OCI-LY7 (cell line): Measurements from ENCODE around the gene VAC14. TPM values are rescaled to one million over a fixed set of nuclear protein-coding genes. Genes with fewer than 3 reads are reported as not detected.

ENCODE experiments used
- BruUV-seq: library from RNA; stranded (reverse); fragments of 400-500 nt; replicated peaks from 2 replicates; lab custom pipeline; 2021; lab: Mats Ljungman, UMichigan
- CTCF ChIA-PET: fragments of 300-600 bp; sonication (Branson Sonifier 250); formaldehyde crosslinking; loops from one replicate; lab custom pipeline; 2022; ENCODE audit warnings: antibody characterized with exemption; ENCODE audit not compliant: unreplicated experiment; lab: Charles Lee
- POLR2A ChIA-PET: fragments of 300-600 bp; sonication (Branson Sonifier 250); formaldehyde crosslinking; loops from one replicate; lab custom pipeline; 2022; ENCODE audit warnings: antibody characterized with exemption; lab: Charles Lee
- DNase-seq: peaks from one replicate; pipeline ENCODE4 v3.0.0-alpha.2; 2015; ENCODE audit warnings: low spot score
- H2AFZ ChIP-seq: fragments of 200-600 bp; sonication (generic), shearing (Covaris generic); 2 replicates; pipeline ENCODE4 v1.6.1; 2014; ENCODE audit warnings: mild to moderate bottlenecking, antibody characterized with exemption, low read length, moderate library complexity
- H3K27ac ChIP-seq: fragments of 200-600 bp; sonication (generic); 2 replicates; pipeline ENCODE4 v1.5.1; 2014; ENCODE audit warnings: mixed run types, low read depth, mild to moderate bottlenecking, moderate library complexity, low read length, inconsistent platforms; ENCODE audit not compliant: poor library complexity, severe bottlenecking
- H3K36me3 ChIP-seq: fragments of 200-600 bp; sonication (generic); 2 replicates; pipeline ENCODE4 v1.6.1; 2014; ENCODE audit warnings: mild to moderate bottlenecking, antibody characterized with exemption, low read length, moderate library complexity, mixed read lengths; ENCODE audit not compliant: insufficient read depth
- H3K4me1 ChIP-seq: fragments of 200-600 bp; sonication (generic); 2 replicates; pipeline ENCODE4 v1.5.1; 2014; ENCODE audit warnings: mild to moderate bottlenecking, low read length; ENCODE audit not compliant: insufficient read depth, poor library complexity, severe bottlenecking
- H3K4me2 ChIP-seq: fragments of 200-600 bp; sonication (generic); 2 replicates; pipeline ENCODE4 v1.6.1; 2014; ENCODE audit warnings: mild to moderate bottlenecking, low read length
- H3K4me3 ChIP-seq: fragments of 200-600 bp; sonication (generic); 2 replicates; pipeline ENCODE4 v1.5.1; 2014; ENCODE audit warnings: mild to moderate bottlenecking, low read depth, low read length; ENCODE audit not compliant: poor library complexity, severe bottlenecking
- H3K79me2 ChIP-seq: fragments of 200-600 bp; sonication (generic); 2 replicates; pipeline ENCODE4 v1.6.1; 2016; ENCODE audit warnings: low read depth, mild to moderate bottlenecking, low read length, moderate library complexity, mixed read lengths; ENCODE audit not compliant: insufficient read depth
- H3K9me2 ChIP-seq: fragments of 200-600 bp; sonication (generic); 2 replicates; pipeline ENCODE4 v1.6.1; 2016; ENCODE audit warnings: mild to moderate bottlenecking, low read length, mixed read lengths; ENCODE audit not compliant: insufficient read depth
- H3K9me3 ChIP-seq: fragments of 200-600 bp; sonication (generic); 2 replicates; pipeline ENCODE4 v1.6.1; 2014; ENCODE audit warnings: mild to moderate bottlenecking, mixed run types, low read length, mixed read lengths
- H4K20me1 ChIP-seq: fragments of 200-600 bp; sonication (generic); 2 replicates; pipeline ENCODE4 v1.6.1; 2014; ENCODE audit warnings: mild to moderate bottlenecking, antibody characterized with exemption, low read length, moderate library complexity, mixed read lengths; ENCODE audit not compliant: insufficient read depth
- EZH2phosphoT487 ChIP-seq: fragments of 200-600 bp; sonication (generic); IDR thresholded peaks from 2 replicates; pipeline ENCODE4 v1.6.1; 2018; ENCODE audit warnings: low read depth, borderline replicate concordance, mild to moderate bottlenecking, mixed run types, antibody characterized with exemption, low read length, moderate library complexity, mixed read lengths
- intact Hi-C: fragments of 100-400 bp; cut with micrococcal nuclease; formaldehyde crosslinking; loops from one replicate; pipeline ENCODE4 v1.10.0; 2022; ENCODE audit not compliant: unreplicated experiment
- total RNA-seq, 2 experiments: library from RNA; depleted of rRNA in 1 of 2; stranded (reverse); fragments of >200 nt in 1 of 2; shearing (Covaris generic) in 1 of 2; gene quantifications; 2 replicates each; pipeline ENCODE4 v1.2.3, GENCODE V29; 2014 to 2022
- TF ChIP-seq, protein P1 (sequence below): fragments of 200-600 bp; sonication (generic); conservative IDR thresholded peaks from 2 replicates; pipeline ENCODE4 v1.5.1; 2014; ENCODE audit warnings: mild to moderate bottlenecking, antibody characterized with exemption, low read length, moderate library complexity, mixed read lengths

Gene VAC14
- total RNA-seq, 2 experiments from 2014 or later = 37.6 to 43.1 TPM

DNA sequence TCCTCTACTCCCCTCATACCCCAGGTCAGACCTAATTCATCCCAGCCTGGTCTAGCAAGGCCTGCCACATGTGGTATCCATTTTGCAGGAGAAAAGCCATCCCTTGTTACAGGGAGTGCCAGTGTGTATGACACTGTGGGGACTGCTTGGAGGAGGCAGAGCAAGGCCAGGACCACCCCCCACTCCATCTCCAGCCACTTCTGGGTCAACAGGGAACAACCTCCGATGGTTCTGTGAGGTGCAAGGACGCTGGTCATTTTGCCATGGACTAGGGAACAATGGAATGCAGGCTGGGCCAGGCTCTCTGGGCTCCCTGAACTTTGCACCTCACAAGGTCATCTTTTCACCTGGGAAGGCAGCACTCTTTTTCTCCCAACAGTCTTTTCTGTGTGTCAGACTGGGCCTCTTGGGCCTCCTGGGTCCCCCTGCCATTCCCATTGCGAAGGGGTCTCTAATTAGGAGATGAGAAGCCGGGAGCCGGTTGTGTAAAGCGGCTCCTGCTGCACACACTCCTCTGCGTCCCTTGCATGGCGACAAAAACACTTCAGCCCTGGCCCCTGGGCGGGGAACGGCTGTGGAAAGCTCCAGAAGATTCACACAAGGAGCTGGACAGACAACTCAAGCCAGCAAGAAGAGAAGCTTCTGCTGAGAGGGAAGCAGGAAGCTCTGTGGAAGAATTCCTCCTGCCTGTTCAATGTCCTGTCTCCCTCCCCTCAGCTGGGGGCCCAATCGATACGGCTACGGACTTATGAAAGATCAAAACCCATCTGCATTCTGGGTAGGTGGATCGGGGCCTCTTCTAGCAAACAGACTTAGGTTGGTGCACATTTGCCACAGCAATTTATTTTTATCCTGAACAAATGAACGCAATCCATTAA lies 76.6 kb downstream of the VAC14 start:
- BruUV-seq = no TSS peak
- H4K20me1 ChIP-seq = no peaks in the 10 kb centered on the region

DNA sequence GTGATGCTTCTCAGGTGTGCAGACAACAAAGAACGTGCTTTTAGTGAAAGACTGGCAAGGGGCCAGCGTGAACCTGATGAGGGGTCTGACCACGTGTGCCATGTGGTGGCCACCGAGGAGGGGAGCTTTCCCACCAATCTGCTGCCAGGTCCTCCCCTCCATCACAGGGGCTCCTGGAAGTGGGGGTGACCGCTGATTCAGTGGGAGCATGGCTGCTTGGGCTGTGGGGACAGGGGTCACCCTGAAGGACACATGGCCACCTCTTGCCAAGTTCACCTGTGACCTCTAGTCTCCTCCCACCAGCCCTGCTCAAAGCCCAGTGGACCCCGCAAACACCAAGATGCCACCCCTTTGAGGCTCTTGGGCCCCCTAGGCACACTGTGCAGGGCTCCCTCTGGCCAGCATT lies 77.2 kb downstream of the VAC14 start:
- Histone ChIP-seq H4K20me1 (no peaks in the 10 kb centered on the region), H3K79me2 (no peaks in the 10 kb centered on the region), H3K9me2 (no peaks in the 10 kb centered on the region), H3K4me2 (no peak overlapping the region), H3K9me3 (no peaks in the 10 kb centered on the region), H3K4me3 (no peak overlapping the region), H3K27ac (no peak overlapping the region), H3K4me1 (no peaks in the 10 kb centered on the region), H2AFZ (no peak overlapping the region), H3K36me3 (peaks cover 31% of the 10 kb centered on the region)
- ChIA-PET CTCF (no interaction called here), POLR2A (no interaction called here)
- intact Hi-C loops = no loop called here
- DNase-seq = no peak
- TF ChIP-seq EZH2phosphoT487 = no peak
- TF ChIP-seq, protein P1, sequence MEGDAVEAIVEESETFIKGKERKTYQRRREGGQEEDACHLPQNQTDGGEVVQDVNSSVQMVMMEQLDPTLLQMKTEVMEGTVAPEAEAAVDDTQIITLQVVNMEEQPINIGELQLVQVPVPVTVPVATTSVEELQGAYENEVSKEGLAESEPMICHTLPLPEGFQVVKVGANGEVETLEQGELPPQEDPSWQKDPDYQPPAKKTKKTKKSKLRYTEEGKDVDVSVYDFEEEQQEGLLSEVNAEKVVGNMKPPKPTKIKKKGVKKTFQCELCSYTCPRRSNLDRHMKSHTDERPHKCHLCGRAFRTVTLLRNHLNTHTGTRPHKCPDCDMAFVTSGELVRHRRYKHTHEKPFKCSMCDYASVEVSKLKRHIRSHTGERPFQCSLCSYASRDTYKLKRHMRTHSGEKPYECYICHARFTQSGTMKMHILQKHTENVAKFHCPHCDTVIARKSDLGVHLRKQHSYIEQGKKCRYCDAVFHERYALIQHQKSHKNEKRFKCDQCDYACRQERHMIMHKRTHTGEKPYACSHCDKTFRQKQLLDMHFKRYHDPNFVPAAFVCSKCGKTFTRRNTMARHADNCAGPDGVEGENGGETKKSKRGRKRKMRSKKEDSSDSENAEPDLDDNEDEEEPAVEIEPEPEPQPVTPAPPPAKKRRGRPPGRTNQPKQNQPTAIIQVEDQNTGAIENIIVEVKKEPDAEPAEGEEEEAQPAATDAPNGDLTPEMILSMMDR = no peak
- no TSS peak for BruUV-seq

More for the DNA sequence above, 76.6 kb downstream of the VAC14 start:
- H3K27ac ChIP-seq = no peak overlapping the region
- H3K79me2 ChIP-seq = no peaks in the 10 kb centered on the region
- no peak for TF ChIP-seq EZH2phosphoT487
- TF ChIP-seq, protein P1 = no peak
- no peaks in the 10 kb centered on the region for H3K4me1 ChIP-seq
- intact Hi-C loops = no loop called here
- H3K9me3 ChIP-seq = no peaks in the 10 kb centered on the region
- CTCF ChIA-PET = no interaction called here
- H3K4me2 ChIP-seq = no peak overlapping the region
- POLR2A ChIA-PET = no interaction called here
- no peak overlapping the region for H2AFZ ChIP-seq
- peaks cover 34% of the 10 kb centered on the region for H3K36me3 ChIP-seq
- no peak for DNase-seq
- H3K4me3 ChIP-seq = no peak overlapping the region
- H3K9me2 ChIP-seq = no peaks in the 10 kb centered on the region
